Superior temporal gyrus (tissue), 1 donor: Measurements from ENCODE around the gene PRRT2.
"Not testable (repeated sequence)": the region's sequence is repeated elsewhere in the genome, so short reads cannot be mapped to it uniquely, and the experiment has no call there.

Source experiments
- DNase-seq: peaks from one replicate; pipeline ENCODE4 v3.0.0-alpha.2; 2016; ENCODE audit errors: extremely low spot score

The PRRT2 gene

DNA sequence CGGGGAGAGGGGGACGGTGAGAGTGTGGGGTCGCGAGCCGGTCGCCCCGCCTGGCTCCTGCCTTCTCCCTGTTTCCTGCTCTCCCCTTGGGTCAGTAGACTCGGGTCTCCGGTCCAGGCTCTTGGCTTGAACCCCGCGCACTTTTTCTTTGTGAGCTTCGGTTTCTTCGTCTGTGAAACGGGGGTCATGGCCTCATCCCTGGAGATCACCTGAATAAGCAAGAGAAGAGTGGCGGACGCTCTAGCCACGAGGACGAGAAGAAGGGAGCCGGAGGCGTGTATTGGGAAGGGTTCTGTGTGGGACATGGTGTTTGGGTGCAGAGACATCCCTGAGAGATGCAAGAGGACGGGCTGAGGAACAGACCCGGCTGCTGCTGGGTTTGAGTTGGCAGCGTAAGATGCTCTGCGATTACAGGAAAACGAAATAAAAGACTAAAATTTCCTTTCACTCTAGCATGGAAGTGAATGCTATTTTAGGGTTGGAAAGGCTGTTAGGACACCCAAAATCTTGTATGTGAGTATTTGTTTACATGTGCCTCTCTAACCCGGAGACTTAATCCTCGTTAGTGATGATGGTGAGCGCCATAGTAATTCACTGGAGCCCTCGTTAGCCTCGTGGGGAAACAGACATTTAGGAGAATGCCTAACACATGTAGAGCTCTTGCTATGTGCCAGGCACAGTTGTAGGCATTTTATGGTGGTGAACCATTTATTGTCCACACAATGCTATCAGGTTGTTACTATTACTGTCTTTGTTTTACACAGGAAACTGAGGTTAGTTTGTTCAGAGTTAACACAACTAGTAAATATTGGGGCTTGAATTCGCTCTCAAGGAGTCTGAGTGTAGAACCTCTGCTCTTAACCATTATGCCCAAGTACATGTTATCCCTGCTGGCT, 20.8 kb upstream of the PRRT2 start:
- peak; percentile 20 for DNase-seq

GRCh38 chr16:29791845-29792807, 19.9 kb upstream of the PRRT2 start:
- DNase-seq: no peak

GRCh38 chr16:29793153-29793552, 18.8 kb upstream of the PRRT2 start:
- not testable (repeated sequence) for DNase-seq

DNA sequence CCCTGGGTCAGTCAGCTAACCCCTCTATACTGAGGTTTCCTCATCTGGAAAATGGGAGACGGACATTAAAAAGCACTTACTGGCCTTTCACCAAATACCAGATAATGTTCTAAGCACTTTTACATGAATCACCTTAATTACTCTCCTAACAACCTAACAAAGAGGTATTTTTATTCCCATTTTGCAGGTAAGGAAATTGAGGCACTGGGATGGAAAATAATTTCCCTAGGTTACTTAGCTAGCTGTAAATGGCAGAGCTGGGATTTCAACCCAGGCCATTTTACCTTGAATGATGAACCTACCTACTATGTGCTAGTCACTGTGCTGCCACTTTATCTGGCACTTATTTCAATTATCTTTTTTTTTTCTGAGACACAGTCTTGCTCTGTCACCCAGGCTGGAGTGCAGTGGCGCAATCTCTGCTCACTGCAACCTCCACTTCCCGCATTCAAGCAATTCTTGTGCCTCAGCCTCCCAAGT, 17.7 kb upstream of the PRRT2 start:
- DNase-seq: no peak

DNA sequence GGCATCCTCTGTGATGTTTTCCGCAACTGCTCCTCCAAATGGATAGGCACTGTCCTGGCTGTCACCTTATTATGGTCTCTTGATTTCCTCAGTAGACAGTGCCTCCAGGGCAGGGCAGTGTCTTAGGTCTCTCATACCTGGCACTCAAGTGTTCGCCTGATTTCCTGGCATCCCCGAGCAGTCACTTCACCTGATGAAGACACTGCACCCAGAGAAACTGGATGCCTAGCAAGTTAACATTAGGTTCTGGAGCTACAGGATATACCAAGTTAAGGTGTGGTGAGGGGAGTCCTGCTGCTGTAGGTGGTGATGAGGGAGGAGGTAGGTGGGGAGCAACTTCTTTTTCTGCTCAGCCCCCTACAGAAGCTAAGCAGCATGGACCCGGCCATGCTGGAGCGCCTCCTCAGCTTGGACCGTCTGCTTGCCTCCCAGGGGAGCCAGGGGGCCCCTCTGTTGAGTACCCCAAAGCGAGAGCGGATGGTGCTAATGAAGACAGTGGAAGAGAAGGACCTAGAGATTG, 9.5 kb upstream of the PRRT2 start:
- no peak for DNase-seq

DNA sequence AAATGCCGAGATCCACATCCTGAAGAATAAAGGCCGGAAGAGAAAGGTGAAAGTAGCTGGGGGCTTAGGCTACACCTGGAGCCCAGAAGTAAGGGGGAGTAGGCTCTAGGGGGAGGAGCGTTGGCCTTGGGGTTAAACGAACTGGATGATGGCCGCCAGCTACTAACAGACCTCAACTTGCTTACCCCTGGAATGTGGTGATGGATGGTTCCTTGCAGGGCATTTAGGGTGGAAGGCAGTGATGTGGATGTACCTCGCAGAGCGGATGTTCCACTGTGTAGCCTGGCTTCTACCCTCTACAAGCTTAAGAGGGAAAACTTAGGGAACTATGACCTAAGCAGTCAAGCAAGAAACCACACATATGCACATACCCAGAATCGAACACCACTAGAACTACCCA, 8.0 kb upstream of the PRRT2 start:
- DNase-seq: no peak

- peak; percentile 41 for DNase-seq
Observed at GRCh38 chr16:29804455-29805231, 7.3 kb upstream of the PRRT2 start.

DNA sequence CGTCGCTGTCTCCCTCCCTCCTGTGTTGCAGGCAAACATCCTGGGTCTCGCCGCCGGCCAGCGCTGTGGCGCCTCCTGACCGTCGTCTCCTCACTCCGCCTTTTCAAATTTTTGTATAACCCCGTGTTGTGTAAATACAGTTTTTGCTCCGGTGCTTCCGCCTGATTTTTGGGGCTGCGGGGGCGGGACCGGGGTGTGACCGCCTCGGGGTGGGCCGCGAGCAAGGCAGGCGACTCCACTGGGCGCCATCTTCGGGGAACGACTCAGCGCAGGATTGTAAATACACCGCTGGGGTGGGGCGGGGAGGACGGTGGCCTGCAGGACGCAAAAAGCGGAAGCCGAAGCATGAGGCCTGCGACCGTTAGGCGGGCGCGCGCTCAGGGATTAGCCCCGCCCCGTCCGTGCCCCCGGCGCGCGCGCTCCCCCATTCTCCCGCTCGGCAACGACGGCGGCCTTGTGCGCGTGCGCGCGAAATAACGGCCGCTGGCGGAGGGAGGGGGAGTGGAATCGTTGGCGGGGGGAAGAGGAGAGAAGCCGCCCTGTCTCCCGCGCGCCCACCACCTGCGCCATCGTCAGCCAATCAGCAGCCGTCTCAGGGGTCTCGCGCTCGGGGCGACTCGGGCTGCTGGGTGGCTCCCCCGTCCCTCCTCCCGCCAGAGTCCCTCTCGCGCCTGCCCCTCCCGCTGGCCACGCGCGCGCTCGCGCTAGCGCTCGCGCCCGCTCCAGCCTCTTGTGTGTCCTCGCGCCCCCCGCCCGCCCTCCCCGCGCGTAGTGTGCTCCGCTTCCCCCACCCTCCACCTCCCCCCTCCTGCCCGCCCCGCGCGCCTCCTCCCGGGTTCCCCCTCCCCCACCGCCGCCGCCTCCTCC, 6.5 kb upstream of the PRRT2 start:
- peak; percentile 95 for DNase-seq

DNA sequence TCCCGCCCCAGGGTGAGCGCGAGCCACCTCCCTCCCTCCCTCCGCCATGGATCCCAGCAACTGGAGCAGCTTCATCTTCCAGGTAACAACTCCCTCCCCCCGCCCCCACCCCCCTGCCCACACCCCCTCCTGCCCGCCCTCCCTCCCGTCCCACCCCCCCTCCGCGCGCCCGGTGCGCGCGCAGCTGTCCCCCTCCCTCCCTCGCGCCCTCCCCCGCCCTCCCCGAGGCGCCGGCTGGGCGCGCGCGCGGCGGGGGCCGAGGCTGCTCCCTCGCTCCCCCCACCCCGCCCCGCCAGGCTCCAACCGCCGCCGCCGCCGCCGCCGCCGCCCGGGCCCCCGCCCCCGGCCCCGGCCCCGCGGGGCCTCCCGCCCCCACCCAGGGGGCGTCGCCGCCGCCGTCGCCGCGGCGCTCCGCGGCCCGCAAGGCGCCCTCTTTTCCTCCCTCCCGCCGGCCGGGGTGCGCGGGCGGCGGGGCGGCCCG, 5.9 kb upstream of the PRRT2 start, which contains the start of gene MAZ:
TSS of gene MAZ (plus strand) at position 431 of the 481 bp plus-strand sequence. CDS start 173 bp downstream, outside the sequence.
- no peak for DNase-seq

- DNase-seq: no peak
Observed at GRCh38 chr16:29806641-29807425, 5.2 kb upstream of the PRRT2 start.

DNA sequence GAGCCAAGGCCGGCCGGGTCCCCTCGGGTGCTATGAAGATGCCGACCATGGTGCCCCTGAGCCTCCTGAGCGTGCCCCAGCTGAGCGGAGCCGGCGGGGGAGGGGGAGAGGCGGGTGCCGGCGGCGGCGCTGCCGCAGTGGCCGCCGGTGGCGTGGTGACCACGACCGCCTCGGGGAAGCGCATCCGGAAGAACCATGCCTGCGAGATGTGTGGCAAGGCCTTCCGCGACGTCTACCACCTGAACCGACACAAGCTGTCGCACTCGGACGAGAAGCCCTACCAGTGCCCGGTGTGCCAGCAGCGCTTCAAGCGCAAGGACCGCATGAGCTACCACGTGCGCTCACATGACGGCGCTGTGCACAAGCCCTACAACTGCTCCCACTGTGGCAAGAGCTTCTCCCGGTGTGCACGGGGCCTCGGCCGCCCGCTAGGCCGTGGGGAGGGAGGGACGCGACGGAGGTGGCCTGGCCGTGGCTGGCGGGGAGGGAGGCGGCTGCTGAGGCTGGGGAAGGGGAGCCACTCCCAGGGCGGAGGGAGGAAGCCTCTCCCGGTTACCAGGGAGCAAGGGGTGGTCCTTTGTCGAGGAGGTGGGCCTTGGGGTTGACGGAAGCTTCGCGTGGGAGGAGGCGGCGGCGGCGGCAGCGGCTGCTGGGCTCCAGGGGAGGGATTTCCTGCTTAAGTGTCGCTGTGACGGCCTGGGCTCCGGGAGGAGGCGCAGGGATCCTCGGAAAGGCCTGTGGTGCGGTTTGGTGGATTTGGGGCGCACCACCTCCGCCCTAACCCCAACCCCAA, 4.4 kb upstream of the PRRT2 start:
- DNase-seq: peak; percentile 87

- no peak for DNase-seq
Observed at GRCh38 chr16:29808219-29808900, 3.6 kb upstream of the PRRT2 start.

DNA sequence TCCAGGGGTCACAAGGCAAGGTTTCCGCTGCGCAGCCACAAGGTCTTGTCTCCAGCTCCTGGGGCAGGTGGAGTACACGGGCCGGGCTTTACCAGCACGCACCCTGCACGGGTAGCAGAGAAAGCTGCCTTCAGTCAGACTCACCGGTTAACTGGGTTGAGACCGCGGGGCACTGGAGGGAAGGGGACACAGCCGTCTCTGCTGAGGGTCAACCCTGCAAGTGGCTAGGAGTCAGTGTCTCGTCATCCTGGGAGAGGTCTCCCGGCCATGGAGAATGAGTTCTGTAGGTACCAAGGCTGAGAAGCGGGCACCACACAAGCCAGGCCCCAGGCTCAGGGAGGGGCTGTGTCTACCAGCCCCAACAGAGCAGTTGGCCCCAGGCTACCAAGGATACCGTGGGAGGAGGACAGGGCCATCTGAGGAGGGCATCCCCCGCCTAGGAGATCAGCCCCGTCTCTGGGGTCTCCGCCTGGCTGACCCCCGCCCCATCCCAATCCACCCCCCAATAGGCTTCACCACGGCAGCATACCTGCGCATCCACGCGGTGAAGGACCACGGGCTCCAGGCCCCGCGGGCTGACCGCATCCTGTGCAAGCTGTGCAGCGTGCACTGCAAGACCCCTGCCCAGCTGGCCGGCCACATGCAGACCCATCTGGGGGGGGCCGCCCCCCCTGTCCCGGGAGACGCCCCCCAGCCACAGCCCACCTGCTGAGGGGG, 2.8 kb upstream of the PRRT2 start:
- DNase-seq: no peak

DNA sequence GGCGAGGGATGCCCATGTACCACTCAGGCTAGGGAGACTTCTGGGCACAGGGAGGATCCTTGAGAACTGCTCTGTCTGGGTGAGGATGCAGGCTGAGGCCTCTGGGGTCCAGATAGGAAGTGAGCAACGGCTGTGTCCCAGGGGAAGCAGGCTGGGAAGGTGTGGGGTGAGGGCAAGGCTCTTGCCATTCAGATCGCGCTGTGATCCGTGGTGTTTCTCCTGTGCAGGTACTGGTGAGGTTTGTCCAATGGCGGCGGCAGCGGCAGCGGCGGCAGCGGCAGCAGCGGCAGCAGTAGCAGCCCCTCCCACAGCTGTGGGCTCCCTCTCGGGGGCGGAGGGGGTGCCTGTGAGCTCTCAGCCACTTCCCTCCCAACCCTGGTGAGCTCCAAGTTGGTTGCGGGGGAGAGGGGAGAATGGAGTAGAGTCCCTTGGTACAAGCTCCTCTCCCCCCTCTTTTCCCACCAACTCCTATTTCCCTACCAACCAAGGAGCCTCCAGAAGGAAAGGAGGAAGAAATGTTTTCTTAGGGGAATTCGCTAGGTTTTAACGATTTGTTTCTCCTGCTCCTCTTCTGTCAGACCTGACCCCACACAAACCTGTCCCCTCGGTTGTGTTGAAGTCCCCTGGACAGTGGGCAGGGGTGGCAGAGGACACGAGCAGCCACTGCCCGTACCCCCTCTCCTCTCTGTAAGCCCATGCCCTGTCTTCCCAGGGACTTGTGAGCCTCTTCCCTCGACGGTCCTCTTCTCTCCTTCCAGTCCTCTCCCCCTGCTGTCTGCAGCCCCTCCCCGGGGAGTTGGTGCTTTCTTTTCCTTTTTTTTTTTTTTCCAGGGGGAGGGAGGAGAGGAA, 1.9 kb upstream of the PRRT2 start:
- no peak for DNase-seq

DNA sequence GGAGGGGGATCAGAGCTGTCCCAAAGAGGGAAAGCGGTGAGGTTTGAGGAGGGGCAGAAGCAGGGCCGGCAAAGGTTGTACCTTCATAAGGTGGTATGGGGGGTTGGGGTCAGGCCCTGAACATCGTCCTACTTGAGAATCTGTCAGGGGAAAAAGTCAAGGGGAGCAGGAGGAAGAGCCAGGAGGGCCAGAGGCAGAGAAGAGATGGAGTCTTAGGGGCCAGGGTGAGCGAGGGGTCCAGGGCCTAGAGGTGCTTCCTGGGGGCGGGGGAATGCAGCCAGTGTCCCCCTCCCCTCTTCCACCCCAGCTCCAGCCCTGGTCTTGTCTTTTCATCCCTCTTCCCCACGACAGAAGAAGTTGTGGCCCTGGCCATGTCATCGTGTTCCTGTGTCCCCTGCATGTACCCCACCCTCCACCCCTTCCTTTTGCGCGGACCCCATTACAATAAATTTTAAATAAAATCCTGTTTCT, 1.3 kb upstream of the PRRT2 start:
- no peak for DNase-seq
